Bronchial epithelial cell (primary cell): ENCODE results near the gene PRR4. TPM values are rescaled to one million over a fixed set of nuclear protein-coding genes. Genes with fewer than 3 reads are reported as not detected.

ENCODE experiments used
- DNase-seq: peaks from one replicate; pipeline ENCODE4 v3.0.0-alpha.2; 2010; ENCODE audit warnings: low read depth
- FAIRE-seq: peaks from 2 replicates; lab custom pipeline; 2011; peaks lifted over from hg19 to GRCh38; lab: Jason Lieb, UNC
- H3K27me3 ChIP-seq: 2 replicates; pipeline ENCODE4 v1.5.1; 2011; ENCODE audit warnings: low read length; ENCODE audit not compliant: control insufficient read depth, insufficient read depth
- H3K36me3 ChIP-seq: 2 replicates; pipeline ENCODE4 v1.5.1; 2011; ENCODE audit warnings: low read length; ENCODE audit not compliant: control insufficient read depth, insufficient read depth
- H3K4me3 ChIP-seq: 2 replicates; pipeline ENCODE4 v1.5.1; 2011; ENCODE audit warnings: mild to moderate bottlenecking, low read depth, low read length, control low read depth
- total RNA-seq: library from RNA; depleted of rRNA; stranded (reverse); fragments of >200 nt; gene quantifications from 2 replicates; pipeline ENCODE4 v1.2.1, GENCODE V29; 2014
- TF ChIP-seq, protein P1 (sequence below): IDR thresholded peaks from 2 replicates; pipeline ENCODE4 v1.5.1; 2011; ENCODE audit warnings: mild to moderate bottlenecking, moderate library complexity, low read length, control low read depth, inconsistent platforms; ENCODE audit not compliant: insufficient read depth, severe bottlenecking

PRR4 gene
- total RNA-seq, 1 donor from 2014 or later: 0.53 TPM

DNA sequence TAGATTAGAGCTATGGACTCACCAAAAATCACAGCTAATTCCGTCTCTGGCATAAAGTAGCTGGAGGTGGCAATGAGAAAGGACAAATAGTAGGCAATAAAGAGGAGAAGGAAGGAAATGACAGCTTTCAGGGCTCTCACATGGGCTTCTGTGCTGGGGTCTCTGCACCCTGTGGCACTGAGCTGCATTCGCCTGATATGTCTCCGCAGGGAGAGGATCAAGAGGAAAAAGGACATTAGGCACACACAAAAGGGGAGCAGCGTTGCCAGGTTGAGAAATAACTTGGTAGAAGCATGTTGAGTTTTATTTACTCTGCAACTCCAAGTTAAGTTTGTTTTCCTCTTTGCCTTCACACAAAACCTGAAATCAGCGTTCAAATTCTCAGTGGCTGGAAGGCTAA lies 47.5 kb downstream of the PRR4 start:
- TF ChIP-seq, protein P1, sequence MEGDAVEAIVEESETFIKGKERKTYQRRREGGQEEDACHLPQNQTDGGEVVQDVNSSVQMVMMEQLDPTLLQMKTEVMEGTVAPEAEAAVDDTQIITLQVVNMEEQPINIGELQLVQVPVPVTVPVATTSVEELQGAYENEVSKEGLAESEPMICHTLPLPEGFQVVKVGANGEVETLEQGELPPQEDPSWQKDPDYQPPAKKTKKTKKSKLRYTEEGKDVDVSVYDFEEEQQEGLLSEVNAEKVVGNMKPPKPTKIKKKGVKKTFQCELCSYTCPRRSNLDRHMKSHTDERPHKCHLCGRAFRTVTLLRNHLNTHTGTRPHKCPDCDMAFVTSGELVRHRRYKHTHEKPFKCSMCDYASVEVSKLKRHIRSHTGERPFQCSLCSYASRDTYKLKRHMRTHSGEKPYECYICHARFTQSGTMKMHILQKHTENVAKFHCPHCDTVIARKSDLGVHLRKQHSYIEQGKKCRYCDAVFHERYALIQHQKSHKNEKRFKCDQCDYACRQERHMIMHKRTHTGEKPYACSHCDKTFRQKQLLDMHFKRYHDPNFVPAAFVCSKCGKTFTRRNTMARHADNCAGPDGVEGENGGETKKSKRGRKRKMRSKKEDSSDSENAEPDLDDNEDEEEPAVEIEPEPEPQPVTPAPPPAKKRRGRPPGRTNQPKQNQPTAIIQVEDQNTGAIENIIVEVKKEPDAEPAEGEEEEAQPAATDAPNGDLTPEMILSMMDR: no peak
- Histone ChIP-seq H3K4me3 (no peak overlapping the region), H3K27me3 (peaks cover 2% of the 10 kb centered on the region), H3K36me3 (no peaks in the 10 kb centered on the region)
- FAIRE-seq: peak; percentile 7
- no peak for DNase-seq

Other genes with a start within 250 kb of the PRR4 start
- gene MAGOHB, start 235.9 kb downstream of the PRR4 start, total RNA-seq: 14.0 and 14.5 TPM in 2 replicates
- gene STYK1, start 175.4 kb downstream of the PRR4 start, total RNA-seq: 0.53 and 6.8 TPM in 2 replicates
- 134 and 164 TPM in 2 replicates for gene YBX3, start 126.2 kb downstream of the PRR4 start, total RNA-seq
- gene TAS2R7, start 46.8 kb downstream of the PRR4 start, total RNA-seq: not detected in 2 replicates
- gene TAS2R8, start 42.2 kb downstream of the PRR4 start, total RNA-seq: not detected in 2 replicates
- gene TAS2R9, start 39.3 kb downstream of the PRR4 start, total RNA-seq: not detected in 2 replicates
- gene TAS2R10, start 23.1 kb downstream of the PRR4 start, total RNA-seq: 0.26 TPM in 2 replicates
- 13.3 and 13.7 TPM in 2 replicates for gene PRH1, start 34.8 kb upstream of the PRR4 start, total RNA-seq
- 0.38 and 1.1 TPM in 2 replicates for gene TAS2R13, start 60.1 kb upstream of the PRR4 start, total RNA-seq
- 0.38 TPM in 1 of 2 replicates, not detected in the other for gene PRH2, start 79.8 kb upstream of the PRR4 start, total RNA-seq
- 1.1 and 1.2 TPM in 2 replicates for gene TAS2R14, start 89.8 kb upstream of the PRR4 start, total RNA-seq
- gene TAS2R50, start 137.4 kb upstream of the PRR4 start, total RNA-seq: 1.0 and 2.1 TPM in 2 replicates
- gene TAS2R20, start 148.8 kb upstream of the PRR4 start, total RNA-seq: 1.8 and 2.0 TPM in 2 replicates
- 2.4 and 3.9 TPM in 2 replicates for gene TAS2R19, start 173.1 kb upstream of the PRR4 start, total RNA-seq
- gene TAS2R31, start 181.9 kb upstream of the PRR4 start, total RNA-seq: 1.3 and 2.0 TPM in 2 replicates
- gene TAS2R46, start 212.8 kb upstream of the PRR4 start, total RNA-seq: 0.90 and 2.1 TPM in 2 replicates
- 0.79 and 1.3 TPM in 2 replicates for gene TAS2R43, start 242.8 kb upstream of the PRR4 start, total RNA-seq